A673 (cell line): Measurements from ENCODE around the gene RAB1B. TPM values are rescaled to one million over a fixed set of nuclear protein-coding genes. Genes with fewer than 3 reads are reported as not detected.

ENCODE experiments used
- BruUV-seq: library from RNA; stranded (reverse); fragments of 400-500 nt; replicated peaks from 2 replicates; lab custom pipeline; 2021; lab: Mats Ljungman, UMichigan
- CTCF ChIA-PET: fragments of 300-600 bp; sonication (Branson Sonifier 250); formaldehyde crosslinking; loops from one replicate; lab custom pipeline; 2022; ENCODE audit warnings: antibody characterized with exemption; lab: Charles Lee
- POLR2A ChIA-PET: fragments of 300-600 bp; sonication (Branson Sonifier 250); formaldehyde crosslinking; loops from one replicate; lab custom pipeline; 2022; ENCODE audit warnings: antibody characterized with exemption; ENCODE audit not compliant: low non-redundant PET; lab: Charles Lee
- DNase-seq: peaks from one replicate; pipeline ENCODE4 v3.0.0-alpha.2; 2015; ENCODE audit warnings: low spot score
- H3K27ac ChIP-seq: fragments of 200-600 bp; sonication (generic); 2 replicates; pipeline ENCODE4 v1.5.1; 2016; ENCODE audit warnings: mixed run types, low read depth, mild to moderate bottlenecking, mixed read lengths, antibody characterized with exemption, low read length; ENCODE audit not compliant: poor library complexity, severe bottlenecking
- H3K27me3 ChIP-seq: fragments of 200-600 bp; sonication (generic); replicated peaks from 2 replicates; pipeline ENCODE4 v1.6.1; 2017; ENCODE audit warnings: mixed run types, low read depth, mild to moderate bottlenecking, mixed read lengths, antibody characterized with exemption, low read length; ENCODE audit not compliant: insufficient read depth, poor library complexity
- H3K36me3 ChIP-seq: fragments of 200-600 bp; sonication (generic); 2 replicates; pipeline ENCODE4 v1.6.1; 2016; ENCODE audit warnings: mixed run types, mild to moderate bottlenecking, mixed read lengths, antibody characterized with exemption, low read length; ENCODE audit not compliant: insufficient read depth, poor library complexity, severe bottlenecking
- H3K4me1 ChIP-seq: fragments of 200-600 bp; sonication (generic); 2 replicates; pipeline ENCODE4 v1.6.1; 2017; ENCODE audit warnings: mixed run types, mild to moderate bottlenecking, mixed read lengths, antibody characterized with exemption, low read length; ENCODE audit not compliant: insufficient read depth, poor library complexity, severe bottlenecking
- H3K4me3 ChIP-seq: fragments of 200-600 bp; sonication (generic); 2 replicates; pipeline ENCODE4 v1.5.1; 2016; ENCODE audit warnings: low read depth, mixed run types, mild to moderate bottlenecking, mixed read lengths, low read length; ENCODE audit not compliant: poor library complexity, severe bottlenecking
- H3K9me3 ChIP-seq: fragments of 200-600 bp; sonication (generic); 2 replicates; pipeline ENCODE4 v1.6.1; 2016; ENCODE audit warnings: mixed run types, low read depth, mild to moderate bottlenecking, mixed read lengths, antibody characterized with exemption, low read length; ENCODE audit not compliant: poor library complexity, severe bottlenecking
- EZH2 ChIP-seq: fragments of 200-600 bp; sonication (generic); IDR thresholded peaks from 2 replicates; pipeline ENCODE4 v1.6.1; 2017; ENCODE audit warnings: borderline replicate concordance, low read depth, mild to moderate bottlenecking, mixed read lengths, antibody characterized with exemption, low read length; ENCODE audit not compliant: poor library complexity, severe bottlenecking
- intact Hi-C: fragments of 100-400 bp; cut with micrococcal nuclease; formaldehyde crosslinking; loops from one replicate; pipeline ENCODE4 v1.10.0; 2022; ENCODE audit not compliant: unreplicated experiment
- total RNA-seq: library from RNA; stranded (reverse); gene quantifications from 2 replicates; pipeline ENCODE4 v1.2.3, GENCODE V29; 2021
- TF ChIP-seq, protein P1 (sequence below): fragments of 300-800, 200-600 bp; sonication (generic); conservative IDR thresholded peaks from 2 replicates; pipeline ENCODE4 v1.5.1; 2017; ENCODE audit warnings: low read depth, mild to moderate bottlenecking, antibody characterized with exemption, low read length, moderate library complexity, mixed read lengths

The RAB1B gene
- total RNA-seq, 1 experiment from 2014 or later = 186 TPM

- Histone ChIP-seq H3K4me1 (peaks cover 48% of the 10 kb centered on the region), H3K27ac (peak overlapping the region; percentile 90), H3K4me3 (peak overlapping the region; percentile 55), H3K9me3 (no peaks in the 10 kb centered on the region), H3K27me3 (no peaks in the 10 kb centered on the region), H3K36me3 (no peaks in the 10 kb centered on the region)
- POLR2A ChIA-PET = interaction anchor here (0.8 to 1.0 kb wide), 4 partner anchors 15 to 155 kb away, joined by 3 to 5 read pairs (median 3); partner anchors contain the start of genes PELI3 and YIF1A
- peak; percentile 98 for DNase-seq
- CTCF ChIA-PET = interaction anchor here (0.6 to 2.6 kb wide), 17 partner anchors 10 to 289 kb away, joined by 3 to 17 read pairs (median 5); partner anchors contain the start of genes MRPL11 and YIF1A
- TF ChIP-seq EZH2 = no peak
- TF ChIP-seq, protein P1, sequence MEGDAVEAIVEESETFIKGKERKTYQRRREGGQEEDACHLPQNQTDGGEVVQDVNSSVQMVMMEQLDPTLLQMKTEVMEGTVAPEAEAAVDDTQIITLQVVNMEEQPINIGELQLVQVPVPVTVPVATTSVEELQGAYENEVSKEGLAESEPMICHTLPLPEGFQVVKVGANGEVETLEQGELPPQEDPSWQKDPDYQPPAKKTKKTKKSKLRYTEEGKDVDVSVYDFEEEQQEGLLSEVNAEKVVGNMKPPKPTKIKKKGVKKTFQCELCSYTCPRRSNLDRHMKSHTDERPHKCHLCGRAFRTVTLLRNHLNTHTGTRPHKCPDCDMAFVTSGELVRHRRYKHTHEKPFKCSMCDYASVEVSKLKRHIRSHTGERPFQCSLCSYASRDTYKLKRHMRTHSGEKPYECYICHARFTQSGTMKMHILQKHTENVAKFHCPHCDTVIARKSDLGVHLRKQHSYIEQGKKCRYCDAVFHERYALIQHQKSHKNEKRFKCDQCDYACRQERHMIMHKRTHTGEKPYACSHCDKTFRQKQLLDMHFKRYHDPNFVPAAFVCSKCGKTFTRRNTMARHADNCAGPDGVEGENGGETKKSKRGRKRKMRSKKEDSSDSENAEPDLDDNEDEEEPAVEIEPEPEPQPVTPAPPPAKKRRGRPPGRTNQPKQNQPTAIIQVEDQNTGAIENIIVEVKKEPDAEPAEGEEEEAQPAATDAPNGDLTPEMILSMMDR = peak; percentile 98
- intact Hi-C loops = loop anchor here (1.0 to 5.0 kb wide), 3 partner anchors 16 to 75 kb away; partner anchors contain the start of gene BRMS1
- no TSS peak for BruUV-seq
Measured at GRCh38 chr11:66311965-66312548, 43.6 kb downstream of the RAB1B start.

GRCh38 chr11:66312549-66313320 lies 44.3 kb downstream of the RAB1B start:
- Histone ChIP-seq H3K27ac (peak overlapping the region; percentile 100), H3K27me3 (no peaks in the 10 kb centered on the region), H3K9me3 (no peaks in the 10 kb centered on the region), H3K4me3 (peak overlapping the region; percentile 57), H3K36me3 (no peaks in the 10 kb centered on the region), H3K4me1 (peaks cover 54% of the 10 kb centered on the region)
- CTCF ChIA-PET = interaction anchor here (0.6 to 2.6 kb wide), 14 partner anchors 9 to 290 kb away, joined by 3 to 17 read pairs (median 4); partner anchors contain the start of genes MRPL11 and YIF1A
- intact Hi-C loops = loop anchor here (1.0 to 5.0 kb wide), 3 partner anchors 16 to 75 kb away; partner anchors contain the start of gene BRMS1
- peak; percentile 100 for DNase-seq
- no TSS peak for BruUV-seq
- TF ChIP-seq, protein P1 = no peak
- no peak for TF ChIP-seq EZH2
- POLR2A ChIA-PET = interaction anchor here (0.6 to 1.1 kb wide), 6 partner anchors 14 to 303 kb away, joined by 3 to 5 read pairs (median 3); partner anchors contain the start of genes PELI3 and YIF1A

- ChIA-PET CTCF (interaction anchor here (0.6 to 2.6 kb wide), 11 partner anchors 9 to 1453 kb away, joined by 3 to 17 read pairs (median 6); partner anchors contain the start of genes MRPL11 and YIF1A), POLR2A (interaction anchor here (0.6 to 1.1 kb wide), 3 partner anchors 153 to 304 kb away, joined by 3 read pairs; partner anchors contain the start of gene PELI3)
- peak overlapping the region; percentile 100 for H3K27ac ChIP-seq
- no peak for TF ChIP-seq EZH2
- TF ChIP-seq, protein P1 = peak; percentile 63
- H3K9me3 ChIP-seq = no peaks in the 10 kb centered on the region
- H3K27me3 ChIP-seq = no peaks in the 10 kb centered on the region
- H3K36me3 ChIP-seq = no peaks in the 10 kb centered on the region
- BruUV-seq = no TSS peak
- DNase-seq = no peak
- H3K4me1 ChIP-seq = peaks cover 62% of the 10 kb centered on the region
- intact Hi-C loops = loop anchor here (2.0 to 5.0 kb wide), 2 partner anchors 31 to 74 kb away; partner anchors contain the start of gene BRMS1
- H3K4me3 ChIP-seq = peak overlapping the region; percentile 57
Measured at GRCh38 chr11:66313321-66314185, 45.1 kb downstream of the RAB1B start.
